Activated gamma-delta T cell (primary cell): ENCODE results near the gene IGSF23.
"Not testable (repeated sequence)": the region's sequence is repeated elsewhere in the genome, so short reads cannot be mapped to it uniquely, and the experiment has no call there.

ENCODE experiments used
- DNase-seq: peaks from one replicate; lab custom pipeline; 2025; lab: John Stamatoyannopoulos, UW

IGSF23 gene

GRCh38 chr19:44666852-44667556 is 53.6 kb downstream of the IGSF23 start:
- DNase-seq: no peak

- DNase-seq: no peak
Observed at GRCh38 chr19:44668985-44669764, 55.8 kb downstream of the IGSF23 start.

GRCh38 chr19:44670027-44670426 is 56.7 kb downstream of the IGSF23 start:
- DNase-seq: not testable (repeated sequence)

DNA sequence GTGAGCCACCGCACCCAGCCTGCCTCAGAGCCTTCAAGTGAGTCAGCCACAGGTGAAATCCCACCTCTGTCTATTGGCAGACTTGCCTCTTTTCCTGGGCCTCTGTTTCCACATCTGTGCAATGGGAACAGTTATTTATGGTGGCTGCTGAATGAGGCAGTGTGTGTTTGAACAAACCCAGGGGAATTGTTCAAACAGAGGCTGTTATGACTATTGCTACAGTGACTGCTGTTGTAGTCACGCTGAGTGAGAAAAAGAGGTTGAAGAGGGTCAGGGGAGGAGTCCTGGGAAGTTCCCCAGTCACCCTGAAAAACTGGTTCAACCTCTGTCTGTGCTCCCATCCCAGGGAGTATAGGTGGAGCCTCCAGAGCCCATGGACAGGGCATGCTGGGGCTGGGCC is 58.0 kb downstream of the IGSF23 start, which contains the start of gene CEACAM19:
CEACAM19 (plus strand) TSS at position 83 of the 400 bp plus-strand sequence. CDS start 450 bp downstream, outside the sequence.
- DNase-seq: no peak

DNA sequence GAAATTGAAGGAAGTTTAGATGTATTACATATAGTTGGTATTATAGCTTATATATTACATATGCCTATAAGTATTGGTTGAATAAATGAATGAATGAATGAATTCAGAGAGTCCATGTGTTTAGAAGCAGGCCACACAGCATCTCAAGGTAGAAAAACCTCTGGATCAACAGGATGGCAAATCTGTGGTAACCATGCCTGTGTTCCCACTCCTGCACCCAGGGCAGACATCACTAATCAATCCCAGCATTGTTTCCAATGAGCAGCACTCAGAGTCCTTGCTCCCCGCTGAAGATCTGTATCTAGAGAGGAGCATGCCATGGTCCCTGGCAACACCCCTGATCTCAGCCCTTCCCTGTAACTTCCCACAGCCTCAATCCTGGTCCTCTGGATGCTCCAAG is 58.9 kb downstream of the IGSF23 start:
- no peak for DNase-seq

- DNase-seq: no peak
Observed at GRCh38 chr19:44673510-44673909, 60.1 kb downstream of the IGSF23 start.

DNA sequence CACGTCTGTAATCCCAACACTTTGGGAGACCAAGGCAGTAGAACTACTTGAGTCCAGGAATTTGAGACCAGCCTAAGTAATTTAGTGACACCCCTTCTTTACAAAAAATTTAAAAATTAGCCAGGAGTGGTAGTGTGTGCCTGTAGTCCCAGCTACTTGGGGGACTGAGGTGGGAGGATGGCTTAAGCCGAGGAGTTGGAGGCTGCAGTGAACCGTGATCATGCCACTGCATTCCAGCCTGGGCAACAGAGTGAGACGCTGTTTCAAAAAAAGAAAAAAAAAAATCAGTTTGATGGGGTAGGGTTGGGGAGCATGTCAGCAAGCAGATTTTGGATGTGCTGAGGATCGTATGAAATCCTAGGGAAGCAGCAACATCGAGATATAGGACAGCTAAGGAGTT is 62.2 kb downstream of the IGSF23 start:
- no peak for DNase-seq

- no peak for DNase-seq
Observed at GRCh38 chr19:44677019-44677811, 63.9 kb downstream of the IGSF23 start.

DNA sequence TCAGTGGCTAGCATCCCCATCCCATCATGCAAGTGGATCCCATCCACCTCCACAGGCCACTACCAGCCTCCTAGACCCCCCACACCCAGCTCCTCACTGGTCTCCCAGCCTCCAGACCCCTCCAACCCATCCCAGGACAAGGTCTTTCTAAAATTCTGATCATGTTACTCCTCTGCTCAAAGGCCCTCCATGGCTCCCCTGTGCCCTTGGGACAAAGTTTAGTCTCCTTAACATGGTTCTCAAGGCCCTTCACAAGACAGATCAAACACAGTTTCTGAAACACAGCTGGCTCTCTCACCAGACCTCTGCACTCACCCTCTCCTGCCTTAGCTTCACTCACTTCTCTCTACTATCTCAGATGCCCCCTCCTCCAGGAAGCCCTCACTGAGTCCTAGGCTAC is 67.2 kb downstream of the IGSF23 start:
- DNase-seq: no peak

DNA sequence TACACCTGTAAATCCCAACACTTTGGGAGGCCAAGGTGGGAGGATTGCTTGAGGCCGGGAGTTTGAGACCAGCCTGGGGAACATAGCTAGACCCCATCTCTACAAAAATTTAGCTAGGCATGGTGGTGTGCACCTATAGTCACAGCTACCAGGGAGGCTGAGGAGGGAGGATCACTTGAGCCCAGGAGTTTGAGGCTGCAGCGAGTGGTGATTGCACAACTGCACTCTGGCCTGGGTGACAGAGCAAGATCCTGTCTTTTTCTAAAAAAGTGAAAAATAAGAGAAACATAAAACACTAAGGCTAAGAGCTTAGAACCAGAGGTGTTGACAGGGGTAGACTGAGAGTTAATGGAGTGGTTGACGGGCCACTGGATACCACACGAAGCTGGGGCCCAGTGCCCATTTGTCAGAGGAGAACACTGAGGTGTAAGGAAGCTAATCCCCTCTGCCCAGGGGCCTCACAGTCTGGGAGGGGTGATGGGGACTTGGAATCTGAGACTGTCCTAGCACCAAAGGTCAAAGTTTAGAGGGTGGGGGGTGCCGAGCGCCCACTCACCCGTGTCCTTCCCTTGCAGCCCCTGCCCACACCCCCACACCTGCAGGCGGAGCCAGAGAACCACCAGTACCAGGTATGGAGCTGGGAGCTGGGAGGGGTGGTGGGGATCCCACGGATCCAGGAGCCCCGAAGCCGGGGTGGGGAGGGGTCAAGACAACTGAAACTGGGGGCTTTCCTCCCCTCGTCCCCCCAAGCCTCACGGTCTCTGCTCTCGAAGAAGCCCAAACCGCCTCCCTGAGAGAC is 68.8 kb downstream of the IGSF23 start:
- DNase-seq: no peak

- DNase-seq: no peak
Observed at GRCh38 chr19:44682807-44683206, 69.4 kb downstream of the IGSF23 start.

GRCh38 chr19:44683434-44684210 is 70.3 kb downstream of the IGSF23 start:
- DNase-seq: no peak

GRCh38 chr19:44684396-44684795 is 71.0 kb downstream of the IGSF23 start:
- not testable (repeated sequence) for DNase-seq

GRCh38 chr19:44684892-44685863 is 71.8 kb downstream of the IGSF23 start:
- DNase-seq: no peak

- no peak for DNase-seq
Observed at GRCh38 chr19:44685877-44686276, 72.5 kb downstream of the IGSF23 start.
